ENCODE results near the gene BTBD16.

Gene BTBD16

GRCh38 chr10:122376364-122376961, 105.4 kb downstream of the BTBD16 start:
- no peak for DNase-seq

- no peak for DNase-seq
Observed at GRCh38 chr10:122379041-122379440, 107.9 kb downstream of the BTBD16 start.

- no peak for DNase-seq
Observed at GRCh38 chr10:122379537-122379936, 108.4 kb downstream of the BTBD16 start.

GRCh38 chr10:122380703-122381102, 109.6 kb downstream of the BTBD16 start:
- no peak for DNase-seq

GRCh38 chr10:122381680-122382079, 110.6 kb downstream of the BTBD16 start:
- no peak for DNase-seq

- no peak for DNase-seq
Observed at GRCh38 chr10:122386514-122386913, 115.4 kb downstream of the BTBD16 start.

- DNase-seq, result no peak
Observed at GRCh38 chr10:122387572-122387971, 116.5 kb downstream of the BTBD16 start.

All from NCI-H526 treated with DMSO at 0.1 percent for 48 hours (cell line).